Activated CD4-positive, alpha-beta T cell treated with anti-CD3 and anti-CD28 coated beads for 1 hour (primary cell): ENCODE data around the gene COL18A1.

Experiments used
- DNase-seq: peaks from one replicate; pipeline ENCODE4 v3.0.0-alpha.2; 2020

The COL18A1 gene

GRCh38 chr21:45415188-45415942 is 10.4 kb downstream of the COL18A1 start:
- no peak for DNase-seq

DNA sequence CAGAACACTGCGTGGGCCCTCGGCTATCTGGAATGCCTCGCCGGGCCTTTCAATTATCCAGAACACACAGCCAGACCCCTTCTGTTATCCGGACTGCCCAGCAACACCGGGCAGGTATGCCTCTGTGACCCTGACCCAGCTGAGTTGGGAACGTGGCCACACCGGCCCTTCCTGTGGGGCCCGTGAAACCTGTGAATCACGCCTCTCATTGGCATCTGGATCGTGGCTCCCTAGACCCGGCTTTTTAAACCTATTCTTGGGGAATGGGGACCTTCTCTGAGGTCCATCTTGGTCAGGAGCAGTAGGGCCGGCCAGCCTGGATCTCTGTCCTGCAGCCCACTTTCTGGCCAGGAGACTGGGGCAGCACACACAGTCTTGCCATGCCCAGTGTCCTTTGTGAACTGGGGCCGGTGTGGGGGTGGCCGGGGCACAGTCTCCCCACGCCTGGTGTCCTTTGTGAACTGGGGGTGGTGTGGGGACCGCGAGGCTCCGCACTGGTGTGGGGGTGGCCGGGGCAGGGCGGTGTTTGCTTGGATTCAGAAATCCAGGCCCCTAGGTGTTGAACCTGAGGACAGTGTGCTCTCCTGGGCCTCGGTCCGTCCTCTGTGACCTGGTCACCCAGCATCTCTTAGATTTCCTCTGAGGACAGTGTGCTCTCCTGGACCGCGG is 11.1 kb downstream of the COL18A1 start:
- no peak for DNase-seq

- DNase-seq: no peak
These were observed 11.7 kb downstream of the COL18A1 start for GRCh38 chr21:45416620-45417019.

DNA sequence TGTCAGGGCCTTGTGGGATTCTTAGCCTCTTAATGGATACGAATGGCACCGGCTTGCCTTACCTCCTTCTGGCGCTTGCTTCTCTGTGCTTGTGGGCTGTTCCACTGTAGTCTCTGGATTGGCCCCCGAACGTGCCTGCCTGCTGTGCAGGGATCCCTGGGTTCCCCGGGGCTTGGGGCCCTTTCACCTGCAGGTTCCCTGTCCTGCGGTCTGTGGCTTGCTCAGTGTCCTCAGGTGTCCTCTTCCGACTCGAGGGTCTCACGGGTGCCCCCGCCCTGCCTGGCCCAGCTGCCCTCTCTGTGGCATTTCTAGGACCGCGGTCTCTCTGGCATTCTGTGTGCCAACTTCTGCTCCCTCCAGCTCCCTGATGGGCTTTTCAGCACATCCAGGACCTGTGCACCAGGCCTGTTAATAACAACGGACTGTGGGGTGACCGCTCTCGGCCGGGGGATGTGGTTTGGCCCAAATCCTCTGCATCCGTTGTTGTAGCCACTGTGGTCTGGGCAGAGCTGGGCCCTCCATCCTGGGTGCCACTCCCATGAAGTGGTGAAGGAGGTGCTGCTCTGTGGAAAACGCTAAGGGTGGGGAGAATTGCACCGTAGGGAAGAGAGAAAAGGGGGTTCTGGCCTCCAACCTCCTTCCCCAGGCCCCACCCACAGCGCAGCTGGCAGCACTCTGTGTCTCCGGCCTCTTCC is 12.4 kb downstream of the COL18A1 start:
- DNase-seq: no peak

DNA sequence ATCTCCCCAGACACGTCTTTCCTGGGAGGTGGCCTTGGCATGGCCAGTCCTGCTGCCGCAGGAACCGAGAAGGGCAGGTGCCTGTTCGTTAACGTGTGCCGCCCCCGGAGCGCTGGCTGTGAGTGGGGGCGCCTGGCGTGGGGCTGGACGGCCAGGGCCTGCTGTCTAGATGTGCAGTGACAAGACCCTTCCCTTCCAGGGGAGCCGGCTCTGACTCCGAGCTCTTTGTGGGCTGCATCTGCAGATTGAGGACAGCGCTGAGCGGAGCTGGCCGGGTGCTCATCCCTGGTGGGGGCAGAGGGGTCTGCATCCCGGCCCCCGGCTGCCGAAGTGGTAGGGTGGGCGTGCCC is 13.0 kb downstream of the COL18A1 start:
- no peak for DNase-seq

DNA sequence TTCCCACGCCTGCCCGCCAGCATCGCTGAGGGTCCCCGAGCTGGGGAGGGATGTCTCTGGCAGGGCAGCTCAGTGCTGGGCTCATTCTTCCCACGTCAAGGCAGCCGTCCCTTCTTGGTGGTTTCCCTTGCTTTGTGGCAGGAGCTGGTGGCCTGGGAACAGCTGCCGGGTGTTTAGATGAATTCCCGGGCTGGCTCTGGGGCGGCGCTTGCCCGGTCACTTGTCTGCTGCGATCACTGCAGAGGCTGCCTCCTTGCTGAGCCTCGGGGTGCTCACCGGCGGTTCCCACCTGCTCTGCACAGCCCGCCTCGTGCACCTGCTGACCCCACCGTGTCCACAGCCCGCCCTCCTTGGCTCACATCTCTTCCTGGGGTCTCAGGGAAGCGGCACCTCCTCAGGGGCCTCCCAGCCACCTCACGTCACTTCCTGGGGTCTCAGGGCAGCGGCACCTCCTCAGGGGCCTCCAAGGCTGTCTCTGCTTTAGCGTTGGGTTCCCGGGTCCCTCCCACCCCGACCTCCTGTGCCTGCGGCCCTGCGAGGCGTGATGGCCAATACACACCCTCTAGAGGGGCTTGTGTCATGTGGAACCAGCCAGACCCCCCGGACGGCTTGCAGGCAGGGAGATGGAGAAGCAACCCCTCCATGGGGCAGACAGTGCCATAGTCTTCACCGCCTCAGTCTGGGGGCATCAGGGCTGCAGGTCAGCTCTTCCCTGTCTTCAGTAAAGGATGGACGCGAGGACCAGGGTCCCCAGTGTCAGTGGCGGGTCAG is 13.5 kb downstream of the COL18A1 start:
- no peak for DNase-seq

DNA sequence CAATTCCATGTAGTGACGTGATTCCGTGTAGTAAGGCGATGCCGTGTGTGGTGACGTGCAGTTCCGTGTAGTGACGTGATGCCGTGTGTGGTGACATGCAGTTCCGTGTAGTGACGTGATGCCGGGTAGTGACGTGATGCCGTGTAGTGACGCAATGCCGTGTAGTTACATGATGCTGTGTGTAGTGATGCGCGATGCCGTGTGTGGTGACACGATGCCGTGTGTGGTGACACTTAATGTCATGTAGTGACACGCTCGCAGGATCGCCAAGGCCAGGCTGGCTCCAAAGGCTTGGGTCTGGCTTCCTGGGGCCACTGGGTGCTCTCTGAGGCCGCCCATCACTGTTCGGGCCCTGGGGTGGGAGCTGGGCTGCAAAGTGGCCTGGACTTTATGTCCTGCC is 14.2 kb downstream of the COL18A1 start:
- DNase-seq: no peak

GRCh38 chr21:45420061-45421041 is 15.4 kb downstream of the COL18A1 start:
- no peak for DNase-seq

- no peak for DNase-seq
These were observed 16.3 kb downstream of the COL18A1 start for GRCh38 chr21:45421071-45421845.

GRCh38 chr21:45421846-45422775 is 17.1 kb downstream of the COL18A1 start:
- no peak for DNase-seq

GRCh38 chr21:45423201-45423955 is 18.4 kb downstream of the COL18A1 start:
- DNase-seq: no peak

GRCh38 chr21:45423968-45424853 is 19.2 kb downstream of the COL18A1 start:
- no peak for DNase-seq

DNA sequence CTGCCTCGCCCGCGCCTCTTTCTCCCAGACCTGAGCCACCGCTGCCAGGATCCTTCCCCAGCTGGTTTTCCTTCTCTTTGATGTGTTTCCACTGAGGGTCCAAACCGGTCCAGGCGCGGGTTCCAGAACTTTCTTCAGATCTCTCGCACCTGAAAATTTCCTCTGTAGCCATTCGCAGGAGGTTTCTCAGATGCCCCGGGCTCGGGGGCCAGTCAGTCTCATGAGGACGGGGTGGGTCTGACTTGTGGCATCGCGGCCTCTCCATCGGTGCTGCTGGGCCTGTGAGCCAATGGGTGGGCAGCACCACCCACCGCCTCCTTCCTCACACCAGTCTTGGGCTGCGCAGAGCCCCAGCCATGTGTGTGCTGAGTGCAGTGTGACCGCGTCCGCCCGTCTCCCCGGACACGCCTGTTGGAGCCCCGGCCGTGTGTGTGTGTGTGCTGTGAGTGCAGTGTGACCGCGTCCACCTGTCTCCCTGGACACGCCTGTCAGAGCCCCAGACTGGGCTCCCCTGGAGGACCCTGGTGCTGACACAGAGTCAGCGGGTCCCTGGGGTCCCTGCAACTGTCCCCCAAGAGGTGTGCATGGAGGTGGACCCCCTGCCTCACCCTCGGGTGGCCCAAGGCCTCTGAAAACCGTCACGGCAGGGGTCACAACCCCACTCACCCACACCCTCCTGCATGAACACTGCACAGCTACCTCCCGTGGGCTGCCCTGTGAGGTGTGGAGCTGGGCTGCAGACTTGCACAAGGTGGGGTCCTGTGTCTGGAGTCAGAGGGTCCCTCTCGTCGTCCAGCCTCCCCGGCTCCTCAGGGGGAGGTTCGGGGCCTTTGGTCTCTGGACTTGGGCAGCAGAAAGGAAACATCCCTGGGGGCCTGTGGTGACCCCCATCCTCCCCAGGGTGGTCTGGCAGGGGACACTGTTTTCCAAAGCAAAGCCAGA is 20.2 kb downstream of the COL18A1 start:
- no peak for DNase-seq

GRCh38 chr21:45427331-45428271 is 22.6 kb downstream of the COL18A1 start:
- DNase-seq: no peak

- DNase-seq: no peak
These were observed 23.6 kb downstream of the COL18A1 start for GRCh38 chr21:45428534-45428933.
